Right lung (tissue), 5 donors: ENCODE measurements around the gene GTF2F1. TPM values are rescaled to one million over a fixed set of nuclear protein-coding genes. Genes with fewer than 3 reads are reported as not detected.
"Not testable (repeated sequence)": the region's sequence is repeated elsewhere in the genome, so short reads cannot be mapped to it uniquely, and the experiment has no call there.

Experiments used
- DNase-seq, 2 donors: peaks; one replicate each; pipeline ENCODE4 v3.0.0-alpha.2; 2013
- polyA plus RNA-seq, 5 donors: library from polyadenylated mRNA; unstranded; fragments of 120-200 nt; gene quantifications; one replicate each; pipeline versions ENCODE4 v1.2.1 to v1.2.3, GENCODE V29; 2013; ENCODE audit warnings: inconsistent platforms in 1 of 5, low replicate concordance in 1 of 5; ENCODE audit not compliant: insufficient read length in 5 of 5, insufficient read depth in 1 of 5

The GTF2F1 gene
- polyA plus RNA-seq, 5 donors: 62.7 to 90.2 (median 74.5) TPM

GRCh38 chr19:6360445-6360844 is 32.5 kb downstream of the GTF2F1 start:
- DNase-seq: not testable (repeated sequence)

DNA sequence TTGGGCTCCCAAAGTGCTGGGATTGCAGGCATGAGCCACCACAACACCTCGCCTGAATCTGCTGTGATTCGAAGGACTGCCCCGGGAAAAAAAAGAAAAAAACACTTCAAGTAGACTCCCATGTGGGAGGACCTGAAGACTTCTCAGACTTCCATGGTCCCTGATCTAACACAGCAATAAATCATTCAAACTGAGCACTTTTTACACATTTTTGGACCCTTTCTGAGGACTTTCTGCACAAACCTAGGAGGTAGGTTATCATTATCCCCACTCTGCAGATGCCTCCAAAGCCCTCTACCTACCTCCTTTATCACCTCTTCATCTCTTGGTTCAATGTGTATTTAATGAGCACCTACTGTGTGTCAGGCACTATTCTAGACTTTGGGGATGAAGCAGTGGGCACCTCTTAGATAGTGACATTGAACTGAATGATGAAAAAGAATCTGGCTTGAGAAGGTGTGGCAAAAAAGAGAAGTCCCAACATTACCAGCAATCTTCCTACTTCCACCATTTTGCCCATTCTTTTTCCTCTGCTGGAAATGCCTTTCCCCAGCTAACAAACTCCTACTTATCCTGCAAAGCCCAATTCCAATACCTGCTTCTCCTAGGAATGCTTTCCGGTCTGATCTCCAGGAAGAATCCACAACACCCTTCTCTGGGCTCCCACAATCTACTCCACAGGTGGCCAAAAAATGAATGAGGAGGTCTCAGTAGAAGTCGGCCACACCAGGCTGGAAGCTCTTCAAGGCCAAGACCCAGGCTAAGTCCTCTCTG is 33.2 kb downstream of the GTF2F1 start:
- DNase-seq: no peak

- no peak for DNase-seq
These were observed 35.0 kb downstream of the GTF2F1 start for GRCh38 chr19:6358003-6358402.

DNA sequence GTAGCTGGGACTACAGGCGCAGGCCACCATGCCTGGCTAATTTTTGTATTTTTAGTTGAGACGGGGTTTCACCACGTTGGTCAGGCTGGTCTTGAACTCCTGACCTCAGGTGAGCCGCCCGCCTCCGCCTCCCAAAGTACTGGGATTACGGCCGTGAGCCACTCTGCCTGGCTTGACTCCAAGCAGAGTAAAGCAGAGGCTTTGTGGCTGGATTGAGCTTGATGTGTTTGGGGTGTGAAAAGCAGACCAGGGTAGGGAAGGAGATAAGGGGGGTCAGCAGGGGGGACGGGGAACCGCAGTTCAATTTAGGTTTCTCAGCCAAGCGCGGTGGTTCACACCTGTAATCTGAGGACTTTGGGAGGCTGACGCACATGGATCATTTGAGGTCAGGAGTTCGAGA is 35.8 kb downstream of the GTF2F1 start:
- DNase-seq: no peak

- not testable (repeated sequence) for DNase-seq
These were observed 37.5 kb downstream of the GTF2F1 start for GRCh38 chr19:6355321-6356040.

GRCh38 chr19:6354098-6354674 is 38.8 kb downstream of the GTF2F1 start:
- DNase-seq: no peak

DNA sequence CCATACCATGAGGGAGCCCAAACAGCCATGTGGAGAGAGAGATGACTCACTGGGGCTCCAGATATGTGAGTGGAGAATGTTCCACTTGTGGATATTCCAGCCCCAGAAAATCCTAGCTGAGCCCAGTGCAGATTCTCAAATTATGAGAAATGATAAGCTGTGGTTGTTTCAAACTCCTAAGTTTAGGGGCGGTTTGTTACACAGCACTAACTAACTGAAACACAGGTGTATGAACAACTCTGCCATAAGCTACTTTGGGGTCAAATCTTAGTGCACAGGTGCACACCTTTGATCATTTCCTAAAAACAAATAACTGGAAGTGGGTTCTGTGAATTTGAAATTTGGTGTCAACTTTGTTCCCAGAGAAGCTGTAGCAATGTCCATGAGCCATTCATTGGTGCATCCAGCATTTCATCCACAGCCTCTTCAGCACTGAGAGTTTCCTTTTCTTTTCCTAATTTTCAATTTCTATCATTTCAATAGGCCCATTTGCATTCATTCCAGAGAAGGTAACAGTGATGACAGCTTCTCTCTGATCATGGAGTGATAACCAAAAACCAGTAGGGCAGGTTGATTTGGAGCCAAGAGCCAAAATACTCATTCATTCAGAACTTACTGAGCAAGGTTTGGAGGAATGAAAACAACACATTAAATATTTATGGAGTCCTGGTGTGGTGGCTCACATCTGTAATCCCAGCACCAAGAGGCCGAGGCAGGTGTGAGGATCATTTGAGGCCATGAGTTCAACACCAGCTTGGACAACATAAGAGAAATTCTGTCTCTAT is 40.4 kb downstream of the GTF2F1 start:
- no peak for DNase-seq

DNA sequence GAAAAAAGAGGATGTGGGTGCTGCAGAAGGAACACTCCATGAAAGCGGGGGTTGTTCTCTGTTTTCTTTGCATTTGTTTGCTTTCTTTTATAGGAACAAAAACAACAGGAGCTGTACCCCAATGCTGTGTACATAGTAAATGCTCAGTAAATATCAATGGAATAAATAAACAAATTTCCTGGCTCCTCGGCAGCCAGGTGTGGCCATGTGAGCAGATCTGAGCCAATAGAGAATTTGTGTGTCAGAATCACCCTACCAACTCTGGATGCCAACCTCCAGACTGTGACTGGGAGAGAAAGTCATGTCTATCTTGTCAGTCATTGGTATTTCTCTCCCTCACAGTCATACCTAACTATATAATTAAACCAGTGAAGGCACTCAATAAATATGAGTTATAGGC is 42.3 kb downstream of the GTF2F1 start:
- no peak for DNase-seq

DNA sequence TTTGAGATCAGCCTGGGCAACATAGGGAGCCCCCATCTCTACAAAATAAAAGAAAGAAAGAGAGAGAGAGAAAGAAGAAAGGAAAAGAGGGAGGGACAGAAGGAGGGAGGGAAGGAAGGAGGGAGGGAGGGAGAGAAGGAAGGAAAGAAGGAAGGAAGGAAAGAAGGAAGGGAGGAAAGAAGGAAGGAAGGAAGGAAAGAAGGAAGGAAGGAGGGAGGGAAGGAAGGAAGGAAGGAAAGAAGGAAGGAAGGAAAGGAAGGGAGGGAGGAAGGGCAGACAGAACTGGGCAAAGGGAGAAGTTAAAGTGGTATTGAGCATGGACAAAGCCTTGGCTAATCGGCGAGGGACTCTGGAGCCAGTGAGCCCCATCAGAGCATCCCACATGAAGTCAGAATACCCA is 43.7 kb downstream of the GTF2F1 start:
- DNase-seq: not testable (repeated sequence)

GRCh38 chr19:6343462-6343861 is 49.5 kb downstream of the GTF2F1 start:
- DNase-seq: no peak

DNA sequence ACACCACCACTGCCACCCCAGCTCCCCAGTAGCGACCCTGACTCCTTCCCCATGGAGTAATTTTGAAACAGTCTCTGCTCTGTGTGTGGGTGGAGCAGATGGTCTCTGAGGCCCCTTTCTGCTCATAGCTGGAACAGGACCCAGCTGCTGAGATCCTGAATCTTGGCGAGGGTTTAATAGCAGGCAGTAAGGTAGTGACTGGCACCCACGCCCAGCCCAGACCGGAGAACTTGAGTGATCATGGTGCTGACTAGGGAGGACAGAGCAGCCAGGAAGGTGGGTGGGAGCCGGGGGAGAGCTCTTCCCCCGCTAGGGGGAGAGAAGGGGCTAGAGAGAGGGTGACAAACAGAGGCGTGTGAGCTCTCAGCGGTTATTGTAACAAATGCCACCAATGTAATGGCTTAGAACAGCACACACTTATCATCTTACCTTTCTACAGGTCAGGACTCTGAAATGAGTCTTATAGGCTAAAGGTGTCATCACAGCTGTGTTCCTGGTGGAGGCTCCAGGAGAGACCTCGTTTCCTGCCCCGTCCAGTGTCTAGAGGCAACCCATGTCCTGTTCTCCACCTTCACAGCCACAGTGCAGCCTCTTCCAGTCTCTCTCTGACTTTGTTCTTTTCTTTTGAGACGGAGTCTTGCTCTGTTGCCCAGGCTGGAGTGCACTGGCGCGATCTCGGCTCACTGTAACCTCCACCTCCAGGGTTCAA is 52.3 kb downstream of the GTF2F1 start:
- peak in 1 of 2 donors; percentile 18 for DNase-seq

DNA sequence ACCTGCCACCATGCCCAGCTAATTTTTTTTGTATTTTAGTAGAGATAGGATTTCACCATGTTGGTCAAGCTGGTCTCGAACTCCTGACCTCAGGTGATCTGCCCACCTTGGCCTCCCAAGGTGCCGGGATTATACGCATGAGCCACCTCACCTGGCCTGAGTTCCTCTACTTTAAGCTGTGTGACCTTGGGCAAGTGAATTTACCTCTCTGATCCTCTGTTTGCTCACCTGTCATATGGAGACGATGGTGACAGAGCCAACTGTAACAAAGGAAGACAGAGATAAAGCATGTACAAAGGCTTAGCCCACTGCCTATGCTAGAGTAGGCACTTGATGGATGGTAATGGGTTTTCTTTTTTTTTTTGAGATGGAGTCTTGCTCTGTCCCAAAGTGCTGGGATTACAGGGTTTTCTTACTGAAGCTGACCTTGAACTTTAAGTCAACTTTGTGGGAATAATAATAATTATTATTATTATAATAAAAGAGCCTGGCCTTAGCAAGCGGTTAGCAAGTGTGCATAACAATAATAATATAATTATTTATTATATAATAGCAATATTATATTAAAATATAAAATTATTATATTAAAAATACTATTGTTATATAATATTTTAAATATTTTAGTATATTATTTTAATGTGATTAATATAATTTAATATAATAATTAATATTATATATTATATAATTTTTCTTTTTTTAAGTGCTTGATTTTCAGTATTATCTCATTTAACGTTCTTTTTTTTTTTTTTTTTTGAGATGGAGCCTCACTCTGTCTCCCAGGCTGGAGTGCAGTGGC is 58.3 kb downstream of the GTF2F1 start:
- no peak for DNase-seq

DNA sequence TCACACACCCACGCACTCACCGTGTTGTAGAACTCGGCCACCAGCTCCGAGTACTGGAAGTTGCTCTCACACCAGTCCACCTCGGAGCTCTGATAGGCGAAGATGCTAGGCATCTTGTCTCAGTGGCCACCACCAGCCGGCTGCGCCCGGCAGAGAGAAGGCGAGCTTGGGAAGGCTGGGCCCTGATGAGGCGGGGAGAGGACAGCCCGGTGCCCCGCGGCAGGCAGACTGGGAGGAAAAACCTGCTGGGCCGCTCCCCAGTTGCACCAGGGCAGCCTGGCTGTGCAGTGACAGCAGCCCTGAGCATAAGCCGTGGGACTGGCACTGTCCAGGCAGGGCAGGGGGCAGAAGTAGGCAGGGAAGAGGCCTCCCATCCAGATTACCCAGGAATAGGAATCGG is 59.5 kb downstream of the GTF2F1 start, which contains the start of gene ACER1:
Gene ACER1 (minus strand): TSS at position 174 of the 400 bp plus-strand sequence. CDS start 61 bp downstream, at position 113.
- DNase-seq: no peak

Other genes starting within 250 kb of the GTF2F1 start
- 100 to 1,000 TPM in 2 of 5 donors, 10 to 100 TPM in 3; 61.4 to 124 (median 79.8) TPM for gene MLLT1, start 113.2 kb downstream of the GTF2F1 start, polyA plus RNA-seq
- gene ACER1, start 59.6 kb downstream of the GTF2F1 start, polyA plus RNA-seq: under 1 TPM in 4 of 5 donors, not detected in 1; 0.10 to 0.24 (median 0.23) TPM
- 10 to 100 TPM; 40.8 to 78.4 (median 50.9) TPM for gene CLPP, start 31.6 kb downstream of the GTF2F1 start, polyA plus RNA-seq
- gene ALKBH7, start 20.4 kb downstream of the GTF2F1 start, polyA plus RNA-seq: 10 to 100 TPM; 25.6 to 98.1 (median 53.9) TPM
- gene PSPN, start 17.2 kb downstream of the GTF2F1 start, polyA plus RNA-seq: 1 to 10 TPM; 1.7 to 3.2 (median 2.1) TPM
- 100 to 1,000 TPM; 211 to 355 (median 257) TPM for gene KHSRP, start 31.6 kb upstream of the GTF2F1 start, polyA plus RNA-seq
- gene SLC25A41, start 40.6 kb upstream of the GTF2F1 start, polyA plus RNA-seq: 1 to 10 TPM in 1 of 5 donors, under 1 TPM in 4; 0.26 to 1.3 (median 0.57) TPM
- 10 to 100 TPM; 44.7 to 62.3 (median 49.6) TPM for gene SLC25A23, start 66.6 kb upstream of the GTF2F1 start, polyA plus RNA-seq
- gene CRB3, start 71.1 kb upstream of the GTF2F1 start, polyA plus RNA-seq: 10 to 100 TPM; 13.1 to 23.4 (median 18.0) TPM
- gene DENND1C, start 88.6 kb upstream of the GTF2F1 start, polyA plus RNA-seq: 10 to 100 TPM; 14.6 to 23.3 (median 16.6) TPM
- gene TUBB4A, start 109.1 kb upstream of the GTF2F1 start, polyA plus RNA-seq: 1 to 10 TPM; 2.3 to 6.8 (median 3.4) TPM
- under 1 TPM; 0.15 to 0.83 (median 0.23) TPM for gene TNFSF9, start 137.9 kb upstream of the GTF2F1 start, polyA plus RNA-seq
- under 1 TPM in 3 of 5 donors, not detected in 2; 0.13 to 0.54 (median 0.35) TPM for gene CD70, start 198.0 kb upstream of the GTF2F1 start, polyA plus RNA-seq